Activated CD8-positive, alpha-beta memory T cell treated with anti-CD3 and anti-CD28 coated beads for 48 hours (primary cell): ENCODE measurements around the gene KLK11.
"Not testable (repeated sequence)": the region's sequence is repeated elsewhere in the genome, so short reads cannot be mapped to it uniquely, and the experiment has no call there.

Experiments
- DNase-seq, 3 experiments: peaks; one replicate each; pipeline ENCODE4 v3.0.0-alpha.2; 2020; ENCODE audit warnings: low read depth in 2 of 3, low spot score in 2 of 3

The KLK11 gene

GRCh38 chr19:51006406-51006805 lies 20.0 kb downstream of the KLK11 start:
- DNase-seq, result no peak

- DNase-seq, result no peak
Observed at GRCh38 chr19:51005248-51005647, 21.2 kb downstream of the KLK11 start.

- no peak for DNase-seq
Observed at GRCh38 chr19:51003316-51003715, 23.1 kb downstream of the KLK11 start.

GRCh38 chr19:51002542-51003311 lies 23.7 kb downstream of the KLK11 start:
- no peak for DNase-seq

GRCh38 chr19:51002089-51002532 lies 24.3 kb downstream of the KLK11 start:
- DNase-seq, result no peak

- DNase-seq, result no peak
Observed at GRCh38 chr19:51001515-51001914, 24.9 kb downstream of the KLK11 start, which contains the start of gene KLK8. KLK8 (minus strand) TSS chr19:51001604; CDS start chr19:51001167, 437 bp downstream.

- DNase-seq, result no peak
Observed at GRCh38 chr19:51000981-51001380, 25.4 kb downstream of the KLK11 start.

GRCh38 chr19:51000426-51000825 lies 26.0 kb downstream of the KLK11 start:
- no peak for DNase-seq

- no peak for DNase-seq
Observed at GRCh38 chr19:50998686-50999085, 27.7 kb downstream of the KLK11 start.

- DNase-seq, result no peak
Observed at GRCh38 chr19:50998061-50998460, 28.4 kb downstream of the KLK11 start.

- DNase-seq, result no peak
Observed at GRCh38 chr19:50994129-50994528, 32.3 kb downstream of the KLK11 start.

GRCh38 chr19:50992666-50993035 lies 33.8 kb downstream of the KLK11 start:
- DNase-seq, result no peak

- not testable (repeated sequence) for DNase-seq
Observed at GRCh38 chr19:50984416-50984815, 42.0 kb downstream of the KLK11 start.

- DNase-seq, result no peak
Observed at GRCh38 chr19:50983625-50984292, 42.7 kb downstream of the KLK11 start, which contains the start of gene KLK7. KLK7 (minus strand) TSS chr19:50983917; CDS start chr19:50982399, 1,518 bp downstream.

GRCh38 chr19:50982186-50982585 lies 44.2 kb downstream of the KLK11 start:
- DNase-seq, result no peak

GRCh38 chr19:50981587-50982146 lies 44.7 kb downstream of the KLK11 start:
- no peak for DNase-seq

- no peak for DNase-seq
Observed at GRCh38 chr19:50980208-50980607, 46.2 kb downstream of the KLK11 start.

- no peak for DNase-seq
Observed at GRCh38 chr19:50979758-50980157, 46.7 kb downstream of the KLK11 start.

GRCh38 chr19:50978772-50979390 lies 47.5 kb downstream of the KLK11 start:
- DNase-seq, result no peak

- no peak for DNase-seq
Observed at GRCh38 chr19:50977626-50978025, 48.8 kb downstream of the KLK11 start.

GRCh38 chr19:50975766-50976165 lies 50.6 kb downstream of the KLK11 start:
- DNase-seq, result no peak
